ENCODE results near the gene SLIT3.

GRCh38 chr5:169013208-169013728, 287.7 kb downstream of the SLIT3 start:
- TF ChIP-seq ZNF274 (IDR thresholded peaks at IDR 0.05; ENCODE audit: low read length), result no peak
- no peak for TF ChIP-seq ZNF274 (tag by site-specific recombination; IDR thresholded peaks at IDR 0.05; ENCODE audit: borderline replicate concordance)
- no peak for TF ChIP-seq TCF7L2 (IDR thresholded peaks at IDR 0.05; ENCODE audit: borderline replicate concordance, low read depth, low read length)
- TF ChIP-seq, protein P1, sequence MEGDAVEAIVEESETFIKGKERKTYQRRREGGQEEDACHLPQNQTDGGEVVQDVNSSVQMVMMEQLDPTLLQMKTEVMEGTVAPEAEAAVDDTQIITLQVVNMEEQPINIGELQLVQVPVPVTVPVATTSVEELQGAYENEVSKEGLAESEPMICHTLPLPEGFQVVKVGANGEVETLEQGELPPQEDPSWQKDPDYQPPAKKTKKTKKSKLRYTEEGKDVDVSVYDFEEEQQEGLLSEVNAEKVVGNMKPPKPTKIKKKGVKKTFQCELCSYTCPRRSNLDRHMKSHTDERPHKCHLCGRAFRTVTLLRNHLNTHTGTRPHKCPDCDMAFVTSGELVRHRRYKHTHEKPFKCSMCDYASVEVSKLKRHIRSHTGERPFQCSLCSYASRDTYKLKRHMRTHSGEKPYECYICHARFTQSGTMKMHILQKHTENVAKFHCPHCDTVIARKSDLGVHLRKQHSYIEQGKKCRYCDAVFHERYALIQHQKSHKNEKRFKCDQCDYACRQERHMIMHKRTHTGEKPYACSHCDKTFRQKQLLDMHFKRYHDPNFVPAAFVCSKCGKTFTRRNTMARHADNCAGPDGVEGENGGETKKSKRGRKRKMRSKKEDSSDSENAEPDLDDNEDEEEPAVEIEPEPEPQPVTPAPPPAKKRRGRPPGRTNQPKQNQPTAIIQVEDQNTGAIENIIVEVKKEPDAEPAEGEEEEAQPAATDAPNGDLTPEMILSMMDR (tag by site-specific recombination; IDR thresholded peaks at IDR 0.05), result no peak
- TF ChIP-seq, protein P2, sequence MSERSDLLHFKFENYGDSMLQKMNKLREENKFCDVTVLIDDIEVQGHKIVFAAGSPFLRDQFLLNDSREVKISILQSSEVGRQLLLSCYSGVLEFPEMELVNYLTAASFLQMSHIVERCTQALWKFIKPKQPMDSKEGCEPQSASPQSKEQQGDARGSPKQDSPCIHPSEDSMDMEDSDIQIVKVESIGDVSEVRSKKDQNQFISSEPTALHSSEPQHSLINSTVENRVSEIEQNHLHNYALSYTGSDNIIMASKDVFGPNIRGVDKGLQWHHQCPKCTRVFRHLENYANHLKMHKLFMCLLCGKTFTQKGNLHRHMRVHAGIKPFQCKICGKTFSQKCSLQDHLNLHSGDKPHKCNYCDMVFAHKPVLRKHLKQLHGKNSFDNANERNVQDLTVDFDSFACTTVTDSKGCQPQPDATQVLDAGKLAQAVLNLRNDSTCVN (tag by site-specific recombination; optimal IDR thresholded peaks at IDR 0.05), result no peak
- TF ChIP-seq ZNF768 (tag by site-specific recombination; IDR thresholded peaks at IDR 0.05), result no peak
- no peak for TF ChIP-seq PRDM4 (tag by site-specific recombination; IDR thresholded peaks at IDR 0.05)
- no peak for TF ChIP-seq ZNF311 (tag by site-specific recombination; IDR thresholded peaks at IDR 0.05; ENCODE audit: borderline replicate concordance)
- TF ChIP-seq MZF1 (tag by site-specific recombination; IDR thresholded peaks at IDR 0.05; ENCODE audit: borderline replicate concordance), result no peak
- no peak for TF ChIP-seq ZNF423 (tag by site-specific recombination; IDR thresholded peaks at IDR 0.05)
